Endothelial cell of umbilical vein (primary cell): Measurements from ENCODE around the gene FANCI.

Experiments used
- CTCF ChIP-seq, 2 donors: IDR thresholded peaks; 1 replicate in 1 of 2; 2 replicates in 1 of 2; pipeline ENCODE4 v1.5.1; 2011; ENCODE audit warnings: low read length in 2 of 2, mild to moderate bottlenecking in 2 of 2, moderate library complexity in 2 of 2, control low read depth in 1 of 2, inconsistent platforms in 1 of 2, low read depth in 1 of 2; ENCODE audit not compliant: insufficient read depth in 1 of 2; ENCODE audit errors: extremely low read depth in 1 of 2
- JUN ChIP-seq: IDR thresholded peaks from 2 replicates; pipeline ENCODE4 v1.6.1; 2011; ENCODE audit warnings: borderline replicate concordance, low read depth; ENCODE audit not compliant: insufficient read length, insufficient read depth
- MAX ChIP-seq: IDR thresholded peaks from 2 replicates; pipeline ENCODE4 v1.6.1; 2011; ENCODE audit not compliant: insufficient read depth, insufficient read length
- POLR2A ChIP-seq: IDR thresholded peaks from 2 replicates; pipeline ENCODE4 v1.6.1; 2012; ENCODE audit warnings: low read depth, mild to moderate bottlenecking, control low read depth, low read length

GRCh38 chr15:89208256-89208655, 35.5 kb upstream of the FANCI start:
- TF ChIP-seq CTCF (IDR thresholded peaks at IDR 0.05; ENCODE audit: extremely low read depth in 1 of 2, insufficient read depth in 1 of 2, low read depth in 1 of 2, low read length in 2 of 2) (no peak), JUN (no peak), POLR2A (no peak), MAX (no peak)
